HL-60 (cell line): ENCODE measurements around the gene ZFHX2.

Source experiments
- GABPA ChIP-seq: IDR thresholded peaks from 2 replicates; pipeline ENCODE4 v1.6.1; 2012; ENCODE audit warnings: low read depth
- POLR2AphosphoS5 ChIP-seq: IDR thresholded peaks from 2 replicates; pipeline ENCODE4 v1.6.1; 2012; ENCODE audit warnings: low read depth
- REST ChIP-seq: IDR thresholded peaks from 2 replicates; pipeline ENCODE4 v1.6.1; 2012; ENCODE audit warnings: low read depth; ENCODE audit not compliant: insufficient replicate concordance
- SPI1 ChIP-seq: IDR thresholded peaks from 2 replicates; pipeline ENCODE4 v1.6.1; 2012; ENCODE audit warnings: low read depth, mild to moderate bottlenecking, borderline replicate concordance
- TF ChIP-seq, protein P1 (sequence below): IDR thresholded peaks from one replicate; pipeline ENCODE4 v1.5.1; 2011; ENCODE audit warnings: low read length, control low read depth, inconsistent platforms; ENCODE audit not compliant: insufficient read depth

- TF ChIP-seq, protein P1, sequence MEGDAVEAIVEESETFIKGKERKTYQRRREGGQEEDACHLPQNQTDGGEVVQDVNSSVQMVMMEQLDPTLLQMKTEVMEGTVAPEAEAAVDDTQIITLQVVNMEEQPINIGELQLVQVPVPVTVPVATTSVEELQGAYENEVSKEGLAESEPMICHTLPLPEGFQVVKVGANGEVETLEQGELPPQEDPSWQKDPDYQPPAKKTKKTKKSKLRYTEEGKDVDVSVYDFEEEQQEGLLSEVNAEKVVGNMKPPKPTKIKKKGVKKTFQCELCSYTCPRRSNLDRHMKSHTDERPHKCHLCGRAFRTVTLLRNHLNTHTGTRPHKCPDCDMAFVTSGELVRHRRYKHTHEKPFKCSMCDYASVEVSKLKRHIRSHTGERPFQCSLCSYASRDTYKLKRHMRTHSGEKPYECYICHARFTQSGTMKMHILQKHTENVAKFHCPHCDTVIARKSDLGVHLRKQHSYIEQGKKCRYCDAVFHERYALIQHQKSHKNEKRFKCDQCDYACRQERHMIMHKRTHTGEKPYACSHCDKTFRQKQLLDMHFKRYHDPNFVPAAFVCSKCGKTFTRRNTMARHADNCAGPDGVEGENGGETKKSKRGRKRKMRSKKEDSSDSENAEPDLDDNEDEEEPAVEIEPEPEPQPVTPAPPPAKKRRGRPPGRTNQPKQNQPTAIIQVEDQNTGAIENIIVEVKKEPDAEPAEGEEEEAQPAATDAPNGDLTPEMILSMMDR = no peak
- TF ChIP-seq POLR2AphosphoS5 (no peak), REST (no peak), SPI1 (no peak), GABPA (no peak)
Observed at GRCh38 chr14:23524954-23525353, 26.6 kb downstream of the ZFHX2 start.
